Hepatocyte (in vitro differentiated cells): ENCODE measurements around the gene TTN.

Experiments used
- EZH2 ChIP-seq: fragments of 200-600 bp; sonication (generic); IDR thresholded peaks from 2 replicates; pipeline ENCODE4 v1.6.1; 2016; ENCODE audit warnings: antibody characterized with exemption, mild to moderate bottlenecking, borderline replicate concordance
- EZH2phosphoT487 ChIP-seq: fragments of 200-600 bp; sonication (generic); IDR thresholded peaks from one replicate; pipeline ENCODE4 v1.6.1; 2018; ENCODE audit warnings: antibody characterized with exemption, mild to moderate bottlenecking, low read depth, moderate library complexity; ENCODE audit not compliant: unreplicated experiment, severe bottlenecking
- TF ChIP-seq, protein P1 (sequence below): fragments of 200-600 bp; sonication (generic); IDR thresholded peaks from 2 replicates; pipeline ENCODE4 v1.5.1; 2016; ENCODE audit warnings: antibody characterized with exemption, mild to moderate bottlenecking; ENCODE audit not compliant: poor library complexity

DNA sequence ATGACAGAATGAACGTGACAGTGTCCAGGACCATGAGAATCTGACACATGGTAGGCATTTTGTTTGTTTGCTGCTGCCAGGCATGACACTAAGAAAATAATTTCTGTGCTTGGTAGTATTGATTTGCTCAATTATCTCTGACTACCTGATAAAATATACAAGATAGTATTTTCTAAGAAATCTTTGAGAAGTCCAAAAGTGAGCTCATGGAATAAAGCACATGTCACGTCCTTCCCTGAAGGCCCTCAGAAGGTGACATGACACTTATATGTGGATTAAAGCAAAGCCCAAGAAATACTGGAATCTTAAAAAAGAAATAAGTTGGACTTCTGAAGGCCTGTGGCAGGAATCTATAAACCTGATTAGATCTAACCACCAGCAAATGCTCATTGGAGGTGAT lies 3.8 kb upstream of the TTN start:
- TF ChIP-seq, protein P1, sequence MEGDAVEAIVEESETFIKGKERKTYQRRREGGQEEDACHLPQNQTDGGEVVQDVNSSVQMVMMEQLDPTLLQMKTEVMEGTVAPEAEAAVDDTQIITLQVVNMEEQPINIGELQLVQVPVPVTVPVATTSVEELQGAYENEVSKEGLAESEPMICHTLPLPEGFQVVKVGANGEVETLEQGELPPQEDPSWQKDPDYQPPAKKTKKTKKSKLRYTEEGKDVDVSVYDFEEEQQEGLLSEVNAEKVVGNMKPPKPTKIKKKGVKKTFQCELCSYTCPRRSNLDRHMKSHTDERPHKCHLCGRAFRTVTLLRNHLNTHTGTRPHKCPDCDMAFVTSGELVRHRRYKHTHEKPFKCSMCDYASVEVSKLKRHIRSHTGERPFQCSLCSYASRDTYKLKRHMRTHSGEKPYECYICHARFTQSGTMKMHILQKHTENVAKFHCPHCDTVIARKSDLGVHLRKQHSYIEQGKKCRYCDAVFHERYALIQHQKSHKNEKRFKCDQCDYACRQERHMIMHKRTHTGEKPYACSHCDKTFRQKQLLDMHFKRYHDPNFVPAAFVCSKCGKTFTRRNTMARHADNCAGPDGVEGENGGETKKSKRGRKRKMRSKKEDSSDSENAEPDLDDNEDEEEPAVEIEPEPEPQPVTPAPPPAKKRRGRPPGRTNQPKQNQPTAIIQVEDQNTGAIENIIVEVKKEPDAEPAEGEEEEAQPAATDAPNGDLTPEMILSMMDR = no peak
- TF ChIP-seq EZH2phosphoT487 (no peak), EZH2 (no peak)
